K562 (cell line): ENCODE measurements around the gene WNT6. TPM values are rescaled to one million over a fixed set of nuclear protein-coding genes. Genes with fewer than 3 reads are reported as not detected.

Experiments
- ATAC-seq: fragments of 200-7000 bp; cut with Tn5 transposase; 3 replicates; pipeline ENCODE4 v1.9.1; 2020; ENCODE audit warnings: moderate library complexity
- BruUV-seq: library from RNA; stranded (reverse); fragments of 400-500 nt; replicated peaks from 2 replicates; lab custom pipeline; 2021; lab: Mats Ljungman, UMichigan
- CTCF ChIA-PET: fragments of 300-600 bp; formaldehyde crosslinking; extraction: SDS; loops from one replicate; lab custom pipeline; 2021; ENCODE audit warnings: low intra/inter-chr PET ratio; lab: Yijun Ruan, JAX
- POLR2A ChIA-PET: fragments of 300-600, 350-650 bp; sonication (Branson Sonifier 250); formaldehyde crosslinking; extraction: SDS; loops from one replicate; lab custom pipeline; 2021; ENCODE audit warnings: antibody characterized with exemption, inconsistent platforms; lab: Yijun Ruan, JAX
- DNase-seq, 4 experiments: peaks; one replicate each; pipeline versions ENCODE4 v3.0.0 to v3.0.0-alpha.2; 2011 to 2018; ENCODE audit warnings: low spot score in 3 of 4, mixed read lengths in 3 of 4; ENCODE audit errors: extremely low read depth in 1 of 4
- FAIRE-seq: peaks from 2 replicates; lab custom pipeline; 2011; peaks lifted over from hg19 to GRCh38; lab: Jason Lieb, UNC
- H2AFZ ChIP-seq: 2 replicates; pipeline ENCODE4 v1.6.0; 2011; ENCODE audit warnings: low read depth, low read length, control low read depth, inconsistent platforms
- H3K27ac ChIP-seq: fragments of 200-600 bp; 3 replicates; pipeline ENCODE4 v1.8.0; 2011; ENCODE audit warnings: low read depth, mild to moderate bottlenecking, control low read depth, inconsistent platforms, low read length, moderate library complexity, mixed read lengths; ENCODE audit errors: extremely low read depth
- H3K27me3 ChIP-seq, 2 experiments: fragments of 300-600 bp in 1 of 2; 2 replicates in 1 of 2; 3 replicates in 1 of 2; pipeline versions ENCODE4 v1.6.0 to v1.8.0; 2011; ENCODE audit warnings: inconsistent platforms in 2 of 2, low read length in 2 of 2, mild to moderate bottlenecking in 1 of 2, mixed read lengths in 1 of 2, moderate library complexity in 1 of 2; ENCODE audit not compliant: control insufficient read depth in 2 of 2, insufficient read depth in 2 of 2
- H3K36me3 ChIP-seq: fragments of 300-600 bp; 3 replicates; pipeline ENCODE4 v1.8.0; 2011; ENCODE audit warnings: mild to moderate bottlenecking, low read length, inconsistent platforms; ENCODE audit not compliant: control insufficient read depth, insufficient read depth
- H3K4me1 ChIP-seq, 2 experiments: fragments of 200-600 bp in 1 of 2; replicated peaks in 1 of 2; 2 replicates in 1 of 2; 3 replicates in 1 of 2; pipeline versions ENCODE4 v1.5.1 to v1.8.0; 2011; ENCODE audit warnings: inconsistent platforms in 2 of 2, low read length in 2 of 2, mild to moderate bottlenecking in 1 of 2, mixed read lengths in 1 of 2, moderate library complexity in 1 of 2; ENCODE audit not compliant: control insufficient read depth in 2 of 2, insufficient read depth in 2 of 2
- H3K4me2 ChIP-seq: 2 replicates; pipeline ENCODE4 v1.6.1; 2011; ENCODE audit warnings: low read length, control low read depth, inconsistent platforms, mixed read lengths; ENCODE audit not compliant: insufficient read depth
- H3K4me3 ChIP-seq: fragments of 200-600 bp; sonication (generic), shearing (Covaris generic); 2 replicates; pipeline ENCODE4 v1.5.1; 2016; ENCODE audit warnings: control low read depth, inconsistent platforms
- H3K79me2 ChIP-seq: fragments of 200-600 bp; 3 replicates; pipeline ENCODE4 v1.8.0; 2011; ENCODE audit warnings: low read length, inconsistent platforms; ENCODE audit not compliant: control insufficient read depth, insufficient read depth
- H3K9ac ChIP-seq, 2 experiments: 2 replicates each; pipeline versions ENCODE4 v1.6.0 to v1.6.1; 2011; ENCODE audit warnings: low read depth in 2 of 2, low read length in 2 of 2, control low read depth in 1 of 2, inconsistent platforms in 1 of 2, mild to moderate bottlenecking in 1 of 2, mixed read lengths in 1 of 2; ENCODE audit not compliant: insufficient read depth in 1 of 2
- H3K9me1 ChIP-seq: one replicate; pipeline ENCODE4 v1.6.0; 2011; ENCODE audit warnings: inconsistent platforms, mild to moderate bottlenecking, low read length, moderate library complexity; ENCODE audit not compliant: control insufficient read depth, insufficient read depth
- H3K9me3 ChIP-seq: replicated peaks from 2 replicates; pipeline ENCODE4 v1.5.1; 2011; ENCODE audit warnings: low read depth, low read length, inconsistent platforms; ENCODE audit not compliant: control insufficient read depth, insufficient read depth
- H4K20me1 ChIP-seq: replicated peaks from 2 replicates; pipeline ENCODE4 v1.6.1; 2011; ENCODE audit warnings: low read length, inconsistent platforms, mixed read lengths; ENCODE audit not compliant: control insufficient read depth, insufficient read depth
- CAMTA2 ChIP-seq: fragments of 250-450 bp; sonication (Bioruptor Pico); conservative IDR thresholded peaks from 2 replicates; pipeline ENCODE4 v1.5.1; 2022
- FOS ChIP-seq: IDR thresholded peaks from 3 replicates; pipeline ENCODE4 v1.6.1; 2011; ENCODE audit not compliant: insufficient read length; ENCODE audit errors: extremely low read depth
- JUN ChIP-seq, 2 experiments: sonication (generic) in 1 of 2; formaldehyde crosslinking in 1 of 2; IDR thresholded peaks; 2 replicates each; pipeline versions ENCODE4 v1.6.1 to v1.8.0; 2012 to 2022; ENCODE audit warnings: borderline replicate concordance in 2 of 2, mild to moderate bottlenecking in 2 of 2, improper control_type of control experiment in 1 of 2, low read depth in 1 of 2, low read length in 1 of 2, missing genetic modification reagents in 1 of 2
- MAFG ChIP-seq: fragments of 450-650 bp; conservative IDR thresholded peaks from 2 replicates; pipeline ENCODE4 v1.6.1; 2016; ENCODE audit warnings: missing genetic modification characterization, missing compliant biosample characterization
- MAFK ChIP-seq: IDR thresholded peaks from 2 replicates; pipeline ENCODE4 v1.6.1; 2011; ENCODE audit warnings: low read length, improper control_type of control experiment
- MED1 ChIP-seq: sonication (generic); formaldehyde crosslinking; IDR thresholded peaks from 2 replicates; pipeline ENCODE4 v1.8.1; 2023; ENCODE audit warnings: missing genetic modification reagents, borderline replicate concordance
- NFXL1 ChIP-seq: fragments of 450-650 bp; formaldehyde crosslinking; IDR thresholded peaks from 2 replicates; pipeline ENCODE4 v1.4.0; 2021; ENCODE audit warnings: mild to moderate bottlenecking
- NR4A1 ChIP-seq, 2 experiments: fragments of 250-450 bp in 1 of 2; fragments of 450-650 bp in 1 of 2; sonication (Bioruptor Pico) in 1 of 2; IDR thresholded peaks; 2 replicates each; pipeline versions ENCODE4 v1.4.0 to v1.6.1; 2016 to 2020; ENCODE audit warnings: mild to moderate bottlenecking in 2 of 2, missing compliant biosample characterization in 1 of 2, missing genetic modification characterization in 1 of 2, moderate library complexity in 1 of 2
- NRF1 ChIP-seq, 2 experiments: fragments of 450-650 bp; IDR thresholded peaks in 1 of 2; conservative IDR thresholded peaks in 1 of 2; 2 replicates each; pipeline ENCODE4 v1.6.1; 2014; ENCODE audit warnings: mild to moderate bottlenecking in 2 of 2
- POLR2AphosphoS2 ChIP-seq: IDR thresholded peaks from 2 replicates; pipeline ENCODE4 v1.6.1; 2012; ENCODE audit warnings: low read length, improper control_type of control experiment
- PPARD ChIP-seq: fragments of 250-450 bp; sonication (Bioruptor Pico); IDR thresholded peaks from 2 replicates; pipeline ENCODE4 v1.8.0; 2022; ENCODE audit warnings: inconsistent platforms, mild to moderate bottlenecking, moderate library complexity
- SAFB ChIP-seq: fragments of 200-400 bp; formaldehyde crosslinking; IDR thresholded peaks from 2 replicates; pipeline ENCODE4 v1.6.1; 2017; ENCODE audit warnings: low read depth, low read length, borderline replicate concordance
- SP2 ChIP-seq: IDR thresholded peaks from 2 replicates; pipeline ENCODE4 v1.6.1; 2011; ENCODE audit warnings: mild to moderate bottlenecking, low read depth, low read length, moderate library complexity; ENCODE audit not compliant: poor library complexity, severe bottlenecking; ENCODE audit errors: extremely low read depth
- TAF7 ChIP-seq: fragments of 450-650 bp; IDR thresholded peaks from 2 replicates; pipeline ENCODE4 v1.6.1; 2016; ENCODE audit warnings: missing genetic modification characterization, missing compliant biosample characterization
- THRAP3 ChIP-seq: fragments of 450-650 bp; IDR thresholded peaks from 2 replicates; pipeline ENCODE4 v1.6.1; 2016; ENCODE audit warnings: mild to moderate bottlenecking, inconsistent platforms, borderline replicate concordance
- ZKSCAN8 ChIP-seq: fragments of 200-800 bp; sonication (Bioruptor generic); IDR thresholded peaks from 2 replicates; pipeline ENCODE4 v1.6.1; 2016; ENCODE audit warnings: missing genetic modification characterization, missing compliant biosample characterization
- ZNF24 ChIP-seq: fragments of 450-650 bp; IDR thresholded peaks from 2 replicates; pipeline ENCODE4 v1.6.1; 2016
- ZNF511 ChIP-seq: sonication (generic); formaldehyde crosslinking; IDR thresholded peaks from 2 replicates; pipeline ENCODE4 v1.8.0; 2022; ENCODE audit warnings: mild to moderate bottlenecking, missing genetic modification reagents
- ZNF79 ChIP-seq: fragments of 250-450 bp; sonication (Bioruptor Pico); IDR thresholded peaks from 2 replicates; pipeline ENCODE4 v1.4.0; 2020; ENCODE audit warnings: low read depth, mild to moderate bottlenecking, moderate library complexity
- WGBS: fragments of 100-300 bp; shearing (Covaris generic); methylation state at CpG from one replicate; pipeline ENCODE4 v1.1.6; 2016; ENCODE audit warnings: low coverage, mixed read lengths; ENCODE audit not compliant: insufficient coverage; ENCODE audit errors: missing lambda C conversion rate; 5-methylcytosine and 5-hydroxymethylcytosine counted together
- in situ Hi-C: fragments of 300-500 bp; cut with MboI; formaldehyde crosslinking; loops from 4 replicates; pipeline ENCODE4 v1.15.0; 2018; ENCODE audit warnings: inconsistent platforms, mixed read lengths
- intact Hi-C: fragments of 100-400 bp; cut with micrococcal nuclease; formaldehyde crosslinking; loops from 2 replicates; pipeline ENCODE4 v1.14.2; 2022
- polyA plus RNA-seq, 8 experiments: library from polyadenylated mRNA; depleted of rRNA in 4 of 8; stranded (reverse) in 5 of 8; unstranded in 3 of 8; fragments of >200 nt; fragmentation: Nextera tagmentation in 2 of 8; fragmentation: Illumina TruSeq in 1 of 8; extraction: Ambion mirVana in 2 of 8; extraction: Trizol in 1 of 8; gene quantifications; 2 replicates each; pipeline versions ENCODE4 v1.2.1 to v1.2.3, GENCODE V29; 2011 to 2014; ENCODE audit warnings: inconsistent platforms in 1 of 8, missing spikeins in 1 of 8
- total RNA-seq, 7 experiments: library from RNA; depleted of rRNA in 6 of 7; stranded (reverse); fragments of >200 nt in 6 of 7; fragmentation: Illumina TruSeq in 2 of 7; extraction: Trizol in 2 of 7; gene quantifications; 2 replicates each; pipeline versions ENCODE4 v1.2.1 to v1.2.3, GENCODE V29; 2011 to 2021; ENCODE audit warnings: low replicate concordance in 1 of 7
- TF ChIP-seq, protein P1 (sequence below), 2 experiments: fragments of 450-650 bp; IDR thresholded peaks; 2 replicates each; pipeline ENCODE4 v1.6.1; 2016

The WNT6 gene
- total and polyA plus RNA-seq, 9 of the 15 experiments (the other 6 are each of a cell fraction or from before 2014, with no cell fraction given): not detected

DNA sequence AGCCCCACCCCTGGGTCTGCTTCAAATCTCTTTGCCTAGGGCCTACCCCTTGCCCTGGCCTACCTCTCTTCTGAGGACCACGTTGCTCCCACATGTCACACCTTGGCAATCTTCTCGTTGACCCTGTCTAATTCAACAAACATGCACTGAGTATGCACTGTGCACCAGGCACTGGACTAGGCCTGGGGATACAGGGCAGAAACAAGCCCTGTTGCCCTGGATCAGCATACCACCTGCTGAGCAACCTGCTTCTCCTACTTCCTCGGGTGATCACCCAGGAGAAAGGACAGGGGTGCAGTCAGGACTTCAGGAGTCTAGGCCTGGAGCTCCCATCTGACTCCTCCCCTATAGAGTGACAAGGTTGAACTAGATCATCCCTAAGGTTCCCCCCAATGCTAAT, 30.8 kb downstream of the WNT6 start (continued):
- no peak for TF ChIP-seq ZNF79 (CRISPR knock-in tag)
- no peak for TF ChIP-seq ZNF511
- TF ChIP-seq SAFB: no peak

- intact Hi-C loops (no loop called here), in situ Hi-C loops (no loop called here)
- no peak for FAIRE-seq
- Histone ChIP-seq H3K27me3 (peaks cover 2 to 63% of the 10 kb centered on the region in 2 experiments; a peak in 4 of 5 replicates), H3K9me3 (no peaks in the 10 kb centered on the region), H3K9me1 (no peaks in the 10 kb centered on the region), H3K4me2 (no peak overlapping the region), H3K4me3 (no peak overlapping the region), H3K4me1 (peaks cover 0 to 13% of the 10 kb centered on the region in 2 experiments; a peak in 2 of 5 replicates), H3K9ac (no peak overlapping the region), H2AFZ (no peak overlapping the region), H3K36me3 (no peaks in the 10 kb centered on the region), H4K20me1 (0 out of 2 replicates have a peak, but pooled peaks cover 6% of the 10 kb centered on the region), H3K79me2 (no peaks in the 10 kb centered on the region), H3K27ac (no peak overlapping the region)
- BruUV-seq: no TSS peak
- CTCF ChIA-PET: no interaction called here
- 6% methylated on average over 16 of the region's 19 CpGs for WGBS
- POLR2A ChIA-PET: no interaction called here
- no peak; the same call in 2 of the 3 replicates for ATAC-seq
- DNase-seq: no peak
- TF ChIP-seq JUN (IDR thresholded peaks at IDR 0.05; ENCODE audit: borderline replicate concordance, low read depth, low read length) (no peak), JUN (CRISPR knock-in tag; IDR thresholded peaks at IDR 0.05; ENCODE audit: borderline replicate concordance) (no peak), SP2 (no peak), MED1 (CRISPR knock-in tag) (no peak), POLR2AphosphoS2 (no peak), ZKSCAN8 (CRISPR knock-in tag) (no peak), NRF1 (conservative IDR thresholded peaks at IDR 0.05 in 1 of 2, IDR thresholded peaks at IDR 0.05 in 1 of 2) (peak; percentile 63 to 69), PPARD (CRISPR knock-in tag) (no peak), MAFK (0 out of 2 replicates have a peak, but pooled peaks have one; percentile 23), NFXL1 (CRISPR knock-in tag) (no peak), CAMTA2 (no peak), THRAP3 (no peak), FOS (no peak), ZNF24 (no peak), NR4A1 (CRISPR knock-in tag; IDR thresholded peaks at IDR 0.05) (no peak), NR4A1 (tag; IDR thresholded peaks at IDR 0.05) (no peak), MAFG (tag) (peak; percentile 65), TAF7 (tag) (no peak)
- TF ChIP-seq, protein P1, sequence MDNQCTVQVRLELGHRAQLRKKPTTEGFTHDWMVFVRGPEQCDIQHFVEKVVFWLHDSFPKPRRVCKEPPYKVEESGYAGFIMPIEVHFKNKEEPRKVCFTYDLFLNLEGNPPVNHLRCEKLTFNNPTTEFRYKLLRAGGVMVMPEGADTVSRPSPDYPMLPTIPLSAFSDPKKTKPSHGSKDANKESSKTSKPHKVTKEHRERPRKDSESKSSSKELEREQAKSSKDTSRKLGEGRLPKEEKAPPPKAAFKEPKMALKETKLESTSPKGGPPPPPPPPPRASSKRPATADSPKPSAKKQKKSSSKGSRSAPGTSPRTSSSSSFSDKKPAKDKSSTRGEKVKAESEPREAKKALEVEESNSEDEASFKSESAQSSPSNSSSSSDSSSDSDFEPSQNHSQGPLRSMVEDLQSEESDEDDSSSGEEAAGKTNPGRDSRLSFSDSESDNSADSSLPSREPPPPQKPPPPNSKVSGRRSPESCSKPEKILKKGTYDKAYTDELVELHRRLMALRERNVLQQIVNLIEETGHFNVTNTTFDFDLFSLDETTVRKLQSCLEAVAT (IDR thresholded peaks at IDR 0.05): no peak
Measured at GRCh38 chr2:218891275-218892135, 31.9 kb downstream of the WNT6 start.
